Measurements from ENCODE around the gene DOCK8.

GRCh38 chr9:376115-376514, 161.4 kb downstream of the DOCK8 start:
- TF ChIP-seq POLR2A (IDR thresholded peaks at IDR 0.05), result no peak
- no peak for TF ChIP-seq CTCF (IDR thresholded peaks at IDR 0.05)
- TF ChIP-seq POLR2AphosphoS5 (IDR thresholded peaks at IDR 0.05), result no peak
